ENCODE measurements around the gene IFITM10. TPM values are rescaled to one million over a fixed set of nuclear protein-coding genes. Genes with fewer than 3 reads are reported as not detected.
"Not testable (repeated sequence)": the region's sequence is repeated elsewhere in the genome, so short reads cannot be mapped to it uniquely, and the experiment has no call there.

Gene IFITM10
- total RNA-seq, 2 experiments from 2014 or later = 0.96 to 1.3 TPM

DNA sequence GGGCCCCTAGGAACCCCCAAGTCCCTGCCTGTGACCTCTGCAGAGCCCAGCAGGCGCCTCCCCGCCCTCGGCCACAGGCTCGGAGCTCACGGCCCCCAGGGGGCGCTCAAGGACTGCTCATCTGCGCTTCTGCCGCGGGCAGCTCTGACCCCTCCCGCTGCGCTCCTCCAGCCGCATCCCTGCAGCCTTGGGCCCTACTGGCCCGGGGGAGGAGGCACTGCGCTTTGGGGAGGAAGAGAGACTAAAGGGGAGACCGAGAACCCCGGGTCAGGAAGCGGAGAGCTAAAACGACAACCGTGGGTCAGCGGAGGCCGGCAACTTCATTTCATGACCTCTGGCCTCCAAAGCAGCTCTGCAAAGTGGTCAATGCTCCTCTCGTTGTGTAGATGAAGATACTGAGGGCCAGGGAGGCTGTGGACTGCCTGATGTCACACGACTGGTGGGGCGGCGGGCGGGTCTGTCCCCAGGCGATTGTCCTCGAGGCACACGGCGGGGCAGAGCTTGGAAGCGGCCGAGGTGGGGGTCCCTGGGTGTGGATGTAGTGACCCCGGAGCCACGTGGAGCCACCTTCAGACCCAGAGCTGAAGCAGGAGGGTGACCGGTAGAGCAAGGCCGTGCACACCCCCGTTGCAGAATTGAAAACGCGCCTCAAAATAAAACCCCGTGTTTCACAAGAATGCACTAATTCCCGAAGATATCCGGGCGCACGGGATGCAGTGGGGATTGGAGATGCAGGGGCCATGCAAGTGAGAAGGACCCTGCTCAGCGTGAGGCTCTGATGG is 56.1 kb downstream of the IFITM10 start:
- no peaks in the 10 kb centered on the region for H3K36me3 Mint-ChIP-seq (ENCODE audit: low read depth)
- DNase-seq = peak; percentile 74
- H3K9me3 Mint-ChIP-seq = peaks cover 4% of the 10 kb centered on the region
- POLR2A ChIA-PET = no interaction called here
- CTCF ChIA-PET = interaction anchor here (0.7 to 5.6 kb wide), 54 partner anchors 13 to 500 kb away, joined by 3 to 139 read pairs (median 4); partner anchors contain the start of genes H19 and SYT8
- H3K4me3 Mint-ChIP-seq = no peak overlapping the region
- H3K27me3 Mint-ChIP-seq = peaks cover 17% of the 10 kb centered on the region
- peaks cover 4% of the 10 kb centered on the region for H3K4me1 Mint-ChIP-seq
- no peak overlapping the region for H3K27ac Mint-ChIP-seq

DNA sequence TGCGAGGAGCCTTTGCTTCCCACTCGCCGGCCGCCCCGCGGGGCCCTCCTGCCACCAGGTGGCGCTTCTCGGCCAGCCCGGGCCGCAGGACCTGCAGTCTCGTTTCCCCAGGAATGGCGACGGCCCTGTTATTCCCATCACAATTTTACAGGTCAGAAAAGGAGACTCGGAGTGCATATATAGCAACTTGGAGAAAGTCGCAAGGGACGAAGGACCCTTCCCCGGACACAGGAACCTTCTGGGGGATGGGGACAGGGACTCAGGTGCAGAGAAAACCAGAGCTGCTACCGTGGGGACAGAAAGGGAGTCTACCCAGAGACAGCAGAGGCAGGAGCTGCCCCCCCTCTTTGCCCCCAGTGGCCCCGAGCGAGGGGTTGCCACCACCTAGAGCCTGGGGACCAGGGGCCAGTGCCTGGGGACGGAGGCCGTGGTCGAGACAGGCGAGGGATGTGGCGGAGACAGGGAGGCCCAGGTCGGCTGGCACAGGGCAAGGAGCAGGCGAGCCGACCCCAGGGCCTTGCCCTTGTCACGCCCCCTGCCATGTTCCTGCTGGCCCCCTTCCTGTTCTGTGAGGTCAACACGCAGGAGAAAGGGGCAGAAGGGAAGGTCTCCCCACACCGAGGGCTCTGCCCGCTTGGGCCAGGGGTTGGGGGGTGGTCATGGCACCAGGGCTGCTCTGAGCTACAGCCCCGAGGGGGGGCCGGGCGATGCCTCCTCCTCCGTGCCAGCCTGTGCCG is 56.9 kb downstream of the IFITM10 start:
- H3K4me1 Mint-ChIP-seq = peaks cover 4% of the 10 kb centered on the region
- no peak overlapping the region for H3K27ac Mint-ChIP-seq
- peaks cover 3% of the 10 kb centered on the region for H3K9me3 Mint-ChIP-seq
- peak overlapping the region; percentile 4 for H3K4me3 Mint-ChIP-seq
- peak; percentile 63 for DNase-seq
- CTCF ChIA-PET = interaction anchor here (0.6 to 5.6 kb wide), 54 partner anchors 11 to 501 kb away, joined by 3 to 139 read pairs (median 4); partner anchors contain the start of genes H19 and SYT8
- H3K27me3 Mint-ChIP-seq = peaks cover 19% of the 10 kb centered on the region
- POLR2A ChIA-PET = no interaction called here
- no peaks in the 10 kb centered on the region for H3K36me3 Mint-ChIP-seq (ENCODE audit: low read depth)

DNA sequence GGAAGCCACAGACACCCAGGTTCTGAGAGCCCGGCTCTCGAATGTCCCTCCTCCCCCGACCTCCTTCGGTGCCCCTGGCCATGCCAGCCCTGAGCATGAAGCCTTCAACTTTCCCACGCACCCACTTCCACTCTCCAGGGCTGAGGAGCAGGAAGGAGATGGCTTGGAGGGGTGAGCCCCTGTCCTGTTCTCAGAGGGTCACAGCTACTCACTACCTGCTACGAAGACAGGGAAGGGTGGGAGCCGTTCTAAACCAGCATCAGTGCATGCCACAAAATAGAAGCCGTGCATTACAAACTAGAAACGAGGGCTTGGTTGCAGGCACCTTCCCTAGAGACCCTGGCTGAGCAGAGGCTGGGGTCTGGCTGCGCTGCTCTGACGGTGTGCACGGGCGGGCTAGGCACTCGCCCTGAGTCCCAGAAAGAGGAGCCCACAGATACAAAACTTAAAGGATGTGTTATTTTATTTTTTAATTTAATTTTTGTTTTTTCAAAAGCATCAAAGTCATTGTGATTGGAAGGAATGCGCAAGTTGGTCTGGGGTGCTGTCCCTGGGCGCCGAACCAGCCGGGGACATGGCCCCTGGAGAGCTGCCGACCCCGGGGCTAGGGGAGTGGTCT is 57.6 kb downstream of the IFITM10 start:
- ChIA-PET CTCF (interaction anchor here (0.6 to 5.6 kb wide), 23 partner anchors 11 to 464 kb away, joined by 3 to 139 read pairs (median 4); partner anchors contain the start of genes H19 and SYT8), POLR2A (no interaction called here)
- no peak overlapping the region for H3K4me3 Mint-ChIP-seq
- H3K4me1 Mint-ChIP-seq = peaks cover 4% of the 10 kb centered on the region
- no peaks in the 10 kb centered on the region for H3K9me3 Mint-ChIP-seq
- peaks cover 18% of the 10 kb centered on the region for H3K27me3 Mint-ChIP-seq
- DNase-seq = no peak
- no peak overlapping the region for H3K27ac Mint-ChIP-seq
- no peaks in the 10 kb centered on the region for H3K36me3 Mint-ChIP-seq (ENCODE audit: low read depth)

- ChIA-PET CTCF (interaction anchor here (0.7 to 5.6 kb wide), 10 partner anchors 10 to 459 kb away, joined by 3 to 139 read pairs (median 4); partner anchors contain the start of gene SYT8), POLR2A (no interaction called here)
- no peak overlapping the region for H3K4me3 Mint-ChIP-seq
- H3K9me3 Mint-ChIP-seq = no peaks in the 10 kb centered on the region
- peaks cover 4% of the 10 kb centered on the region for H3K4me1 Mint-ChIP-seq
- no peaks in the 10 kb centered on the region for H3K36me3 Mint-ChIP-seq (ENCODE audit: low read depth)
- H3K27ac Mint-ChIP-seq = no peak overlapping the region
- no peak for DNase-seq
- H3K27me3 Mint-ChIP-seq = peaks cover 18% of the 10 kb centered on the region
Measured at GRCh38 chr11:1691878-1692707, 58.3 kb downstream of the IFITM10 start.

GRCh38 chr11:1691026-1691877 is 59.1 kb downstream of the IFITM10 start:
- Mint-ChIP-seq H3K4me3 (no peak overlapping the region), H3K36me3 (ENCODE audit: low read depth) (no peaks in the 10 kb centered on the region), H3K9me3 (no peaks in the 10 kb centered on the region), H3K4me1 (peaks cover 4% of the 10 kb centered on the region), H3K27me3 (peaks cover 16% of the 10 kb centered on the region), H3K27ac (no peak overlapping the region)
- ChIA-PET CTCF (interaction anchor here (0.7 to 5.6 kb wide), 7 partner anchors 19 to 460 kb away, joined by 3 to 139 read pairs (median 17); partner anchors contain the start of gene SYT8), POLR2A (no interaction called here)
- DNase-seq = no peak

GRCh38 chr11:1690167-1691025 is 60.0 kb downstream of the IFITM10 start:
- Mint-ChIP-seq H3K27me3 (peaks cover 16% of the 10 kb centered on the region), H3K4me1 (peaks cover 4% of the 10 kb centered on the region), H3K27ac (no peak overlapping the region), H3K4me3 (no peak overlapping the region), H3K9me3 (no peaks in the 10 kb centered on the region), H3K36me3 (ENCODE audit: low read depth) (no peaks in the 10 kb centered on the region)
- ChIA-PET POLR2A (no interaction called here), CTCF (interaction anchor here (1.2 to 5.6 kb wide), 4 partner anchors 142 to 461 kb away, joined by 3 to 139 read pairs (median 28); partner anchors contain the start of gene SYT8)
- DNase-seq = no peak

DNA sequence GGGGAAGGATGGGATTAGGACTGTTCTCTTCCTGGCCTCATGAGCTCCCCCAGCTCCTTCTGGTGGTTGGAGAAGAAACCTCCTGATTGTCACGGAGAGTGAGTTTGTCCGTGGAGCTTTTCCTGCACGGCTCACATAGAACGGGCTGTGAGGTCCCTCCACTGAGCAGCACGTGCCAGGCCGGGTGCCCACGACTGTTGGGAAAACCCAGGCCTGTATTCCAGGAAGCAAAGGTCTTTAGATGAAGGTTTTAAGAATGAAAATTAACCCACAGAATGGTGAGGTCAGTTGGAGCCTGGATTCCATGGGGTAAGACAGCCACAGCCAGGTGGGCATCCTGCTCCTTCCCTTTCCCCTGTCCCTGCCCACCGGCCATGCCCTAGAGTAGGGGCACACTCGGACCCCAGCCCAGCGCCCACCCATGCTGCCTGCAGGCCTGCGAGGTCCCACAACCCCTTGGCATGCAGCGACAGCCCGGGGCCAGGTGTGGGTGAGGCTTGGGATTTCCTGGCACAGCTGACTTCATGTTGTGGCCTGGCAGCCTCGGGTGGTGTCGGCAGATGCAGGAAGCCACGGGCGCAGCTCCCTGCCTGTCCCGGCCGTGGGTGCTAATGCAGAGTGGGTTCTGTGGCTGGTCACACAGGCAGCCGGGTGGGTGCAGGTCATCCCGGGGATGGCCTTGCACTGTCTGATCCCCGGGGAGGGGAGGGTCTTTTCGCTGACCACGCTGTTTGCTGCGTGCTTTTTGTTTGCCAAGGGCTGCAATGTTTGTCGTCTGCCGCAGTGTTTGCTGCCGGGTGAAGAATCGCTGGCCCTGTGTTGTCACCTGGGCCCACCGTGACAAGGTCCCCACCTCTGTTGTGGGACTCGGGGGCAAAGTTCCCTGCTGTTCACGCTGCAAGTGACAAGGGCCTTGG is 60.9 kb downstream of the IFITM10 start:
- H3K4me3 Mint-ChIP-seq; H3K4me1 Mint-ChIP-seq; H3K27ac Mint-ChIP-seq; DNase-seq; H3K9me3 Mint-ChIP-seq; POLR2A ChIA-PET; H3K36me3 Mint-ChIP-seq (ENCODE audit: low read depth): not testable (repeated sequence)
- CTCF ChIA-PET = interaction anchor here (0.5 to 1.2 kb wide), 2 partner anchors 70 to 143 kb away, joined by 3 read pairs; no protein-coding TSS in a partner anchor
- peaks cover 16% of the 10 kb centered on the region for H3K27me3 Mint-ChIP-seq

- H3K36me3 Mint-ChIP-seq (ENCODE audit: low read depth); DNase-seq; H3K4me1 Mint-ChIP-seq; POLR2A ChIA-PET; CTCF ChIA-PET; H3K27ac Mint-ChIP-seq; H3K4me3 Mint-ChIP-seq; H3K9me3 Mint-ChIP-seq: not testable (repeated sequence)
- peaks cover 16% of the 10 kb centered on the region for H3K27me3 Mint-ChIP-seq
Measured at GRCh38 chr11:1688336-1688947, 62.0 kb downstream of the IFITM10 start.

GRCh38 chr11:1686220-1686619 is 64.2 kb downstream of the IFITM10 start:
- POLR2A ChIA-PET; H3K4me3 Mint-ChIP-seq; H3K36me3 Mint-ChIP-seq (ENCODE audit: low read depth); H3K27ac Mint-ChIP-seq; H3K9me3 Mint-ChIP-seq; CTCF ChIA-PET; H3K4me1 Mint-ChIP-seq; DNase-seq: not testable (repeated sequence)
- H3K27me3 Mint-ChIP-seq = peaks cover 21% of the 10 kb centered on the region
